ENCODE data around the gene KLHL6.

KLHL6 gene

GRCh38 chr3:183502237-183503181 lies 53.0 kb downstream of the KLHL6 start:
- DNase-seq, result no peak

DNA sequence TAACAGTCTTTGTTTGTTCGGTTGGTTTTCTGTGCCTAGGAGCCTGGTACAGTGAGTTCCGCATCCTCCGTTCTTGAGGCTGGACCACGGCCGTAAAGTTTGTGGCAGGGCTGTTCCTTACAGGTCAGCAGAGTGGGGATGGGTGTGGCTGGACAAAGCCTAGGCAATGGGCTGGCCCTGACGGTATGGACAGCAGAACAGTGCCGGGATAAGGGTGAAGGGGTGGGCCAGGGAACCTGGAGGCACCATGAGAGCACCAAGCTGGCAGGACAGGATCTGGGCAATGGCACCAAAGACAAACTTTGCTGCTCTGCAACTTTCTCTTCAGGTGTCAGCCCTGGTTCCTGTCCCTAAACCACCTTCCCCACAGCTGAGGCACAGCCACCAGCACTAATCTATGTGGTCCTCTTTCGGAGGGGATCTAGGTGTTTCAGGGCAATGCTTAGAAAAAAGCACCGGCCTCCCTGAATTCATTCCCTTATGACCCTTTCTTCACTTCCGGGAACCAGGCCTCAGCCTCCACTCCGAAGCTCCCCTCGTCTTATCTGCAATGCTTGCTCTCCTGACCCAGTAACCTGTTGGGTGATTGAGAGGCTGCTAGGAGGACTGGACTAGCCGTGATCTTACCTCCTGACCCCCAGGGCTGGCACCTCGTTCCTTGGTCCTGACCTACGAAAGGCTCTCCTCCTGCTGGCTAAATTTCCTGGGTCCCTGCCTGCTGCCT lies 54.4 kb downstream of the KLHL6 start:
- DNase-seq, result no peak

GRCh38 chr3:183500319-183500718 lies 55.2 kb downstream of the KLHL6 start:
- DNase-seq, result no peak

- DNase-seq, result no peak
These were observed 56.9 kb downstream of the KLHL6 start for GRCh38 chr3:183498634-183499033.

DNA sequence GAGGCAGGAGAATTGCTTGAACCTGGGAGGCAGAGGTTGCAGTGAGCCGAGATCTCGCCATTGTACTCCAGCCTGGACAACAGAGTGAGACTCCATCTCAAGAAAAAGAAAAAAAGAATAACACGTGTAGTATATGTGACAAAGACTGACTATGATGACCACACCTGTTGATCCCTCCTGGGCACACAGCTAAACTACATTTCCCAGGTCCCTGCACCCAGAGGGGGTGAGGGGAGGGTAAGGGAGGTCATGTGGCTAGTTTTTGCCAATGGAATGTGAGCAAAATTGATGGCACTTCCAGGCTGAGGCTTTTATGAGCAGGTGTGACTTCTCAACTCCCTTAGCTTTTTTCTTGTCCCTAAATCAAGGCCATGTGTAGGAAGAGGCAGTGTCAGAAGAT lies 58.2 kb downstream of the KLHL6 start:
- DNase-seq, result no peak

- DNase-seq, result no peak
These were observed 59.2 kb downstream of the KLHL6 start for GRCh38 chr3:183496311-183496710.

DNA sequence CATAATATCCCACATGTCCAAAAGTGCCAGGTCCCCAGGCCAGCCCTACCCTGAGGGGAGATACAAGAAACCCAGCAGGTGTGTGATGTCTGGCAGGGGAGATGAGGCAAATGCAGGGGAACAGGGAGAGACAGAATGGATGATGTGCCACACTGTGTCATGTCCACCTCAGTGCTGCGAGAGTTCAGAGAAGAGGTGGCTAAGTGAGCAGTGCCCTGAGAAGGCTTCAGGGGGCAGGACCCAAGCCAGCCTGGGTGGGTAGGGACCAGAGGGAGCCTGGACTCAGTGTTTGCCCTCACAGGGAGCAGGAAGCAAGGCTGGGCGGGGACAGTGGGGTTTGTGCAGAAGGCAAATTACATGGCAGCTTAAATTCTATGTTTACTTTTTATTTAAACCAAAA lies 61.2 kb downstream of the KLHL6 start:
- DNase-seq, result no peak

DNA sequence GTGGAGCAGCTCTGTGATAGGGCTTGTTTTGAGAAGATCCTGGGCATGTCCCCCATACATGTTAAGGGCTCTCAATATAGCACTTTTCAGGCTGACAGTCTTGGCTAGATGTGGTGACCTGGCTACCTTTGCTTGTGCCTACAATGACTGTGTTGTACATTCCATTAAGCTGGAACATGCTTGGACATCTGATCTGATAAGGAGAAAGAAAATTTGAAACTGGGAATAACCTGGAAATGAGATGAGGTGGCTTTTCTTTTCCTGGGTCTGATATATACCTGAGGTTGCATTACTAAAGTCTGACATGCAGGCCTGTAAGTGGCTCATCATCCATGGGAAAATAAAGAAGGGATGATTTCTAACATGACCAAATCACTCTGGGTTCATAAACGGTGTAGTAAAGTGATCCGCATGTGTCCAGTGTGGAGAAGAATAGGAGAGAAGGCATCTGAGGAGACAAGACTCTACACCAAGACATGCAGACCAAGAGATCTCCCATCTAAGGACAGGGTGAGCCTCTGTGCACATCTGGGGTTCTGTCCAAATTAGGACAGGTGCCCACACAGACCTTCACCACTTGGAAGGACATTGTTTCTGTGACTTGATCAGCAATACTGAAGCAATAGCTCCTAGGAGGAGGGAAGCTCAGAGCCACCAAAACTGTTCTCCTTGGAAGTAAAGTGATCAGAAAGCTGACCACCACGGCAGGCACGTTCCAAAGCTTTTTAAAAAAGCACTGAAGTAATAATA lies 62.0 kb downstream of the KLHL6 start:
- DNase-seq, result no peak

DNA sequence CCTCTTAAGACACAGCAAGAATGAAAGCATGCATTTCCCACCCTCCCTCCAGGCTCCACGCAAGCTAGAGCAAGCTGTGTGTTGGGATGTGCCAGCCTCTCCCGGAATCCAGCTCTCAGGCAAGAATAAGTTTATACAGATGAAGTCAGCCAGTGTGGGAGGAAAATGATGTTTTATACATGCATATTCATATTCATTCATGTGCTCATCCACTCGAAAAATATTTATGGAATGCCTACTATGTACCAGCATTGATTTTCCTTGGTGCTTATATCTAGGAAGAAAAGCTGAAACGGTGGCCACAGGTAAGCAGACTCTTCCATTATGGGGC lies 62.7 kb downstream of the KLHL6 start:
- no peak for DNase-seq

DNA sequence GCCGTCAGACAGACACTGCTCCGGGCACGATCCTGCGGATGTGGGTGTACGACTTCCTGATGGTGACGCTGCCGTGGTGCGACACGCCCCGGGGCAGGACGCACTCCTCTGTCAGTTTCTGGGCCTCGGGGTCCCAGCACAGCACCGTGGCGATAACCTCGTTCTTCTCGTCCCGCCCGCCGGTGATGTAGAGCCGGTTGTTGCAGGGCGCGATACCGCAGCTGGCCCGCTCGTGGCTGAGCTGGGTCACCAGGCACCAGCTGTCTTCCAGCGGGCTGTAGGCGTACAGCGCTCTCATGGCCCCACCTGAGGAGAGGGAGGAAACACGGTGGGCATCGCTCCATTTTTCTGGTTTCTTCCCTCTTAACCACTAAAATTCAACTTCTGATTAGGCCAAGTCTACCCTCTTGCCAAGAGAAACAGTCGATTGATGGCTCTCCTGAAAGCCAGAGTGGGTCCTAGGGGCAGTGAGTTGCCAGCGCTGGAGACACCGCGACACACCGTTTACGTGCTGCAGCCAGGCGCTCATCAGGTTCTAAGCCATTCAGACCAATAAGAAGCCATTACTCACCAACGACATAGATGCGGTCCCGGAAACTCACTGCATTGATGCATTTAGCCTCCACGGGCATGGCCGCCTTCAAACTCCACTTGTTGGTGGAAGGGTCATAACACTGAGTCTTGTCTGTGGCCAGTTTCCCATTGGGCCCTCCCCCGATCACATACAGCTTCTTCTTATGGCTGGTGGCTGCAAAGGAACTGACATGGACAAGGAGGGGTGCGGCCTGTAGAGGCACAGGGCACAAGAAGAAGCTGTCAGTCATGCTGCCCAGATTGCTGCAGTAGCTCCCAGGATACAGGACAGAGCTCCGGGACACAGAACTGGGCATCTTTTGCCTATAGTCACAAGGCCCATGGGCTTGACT lies 63.3 kb downstream of the KLHL6 start:
- DNase-seq, result no peak

DNA sequence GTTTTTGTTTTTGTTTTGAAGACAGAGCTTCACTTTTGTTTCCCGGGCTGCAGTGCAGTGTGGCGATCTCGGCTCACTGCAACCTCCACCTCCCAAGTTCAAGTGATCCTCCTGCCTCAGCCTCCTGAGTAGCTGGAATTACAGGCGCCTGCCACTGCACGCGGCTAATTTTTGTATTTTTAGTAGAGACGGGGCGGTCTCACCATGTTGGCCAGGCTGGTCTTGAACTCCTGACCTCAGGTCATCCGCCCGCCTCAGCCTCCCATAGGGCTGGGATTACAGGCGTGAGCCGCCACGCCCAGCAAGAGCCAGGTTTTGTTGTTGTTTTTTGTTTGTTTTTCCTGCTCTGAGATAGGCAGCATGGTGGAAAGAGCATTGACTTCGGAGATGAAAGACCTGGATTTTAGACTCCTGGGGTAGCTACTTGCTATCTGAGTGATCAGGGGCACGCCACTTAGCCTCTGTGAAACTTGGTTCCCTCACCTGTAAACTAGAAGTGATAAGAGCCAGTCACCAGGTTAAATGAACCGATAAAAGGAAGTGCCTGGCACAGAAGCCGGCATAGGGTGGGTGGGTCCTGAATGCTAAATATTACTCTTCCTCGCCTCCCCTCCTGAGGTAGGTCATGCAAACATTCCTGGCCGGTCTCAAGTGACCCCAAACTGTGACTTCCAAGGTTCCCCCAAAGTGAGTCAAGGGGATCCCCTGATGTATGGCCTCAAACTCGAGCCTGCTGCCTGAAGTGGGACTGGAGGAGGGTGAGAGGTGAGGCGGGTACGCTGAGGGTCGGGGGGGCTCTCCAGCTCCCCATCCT lies 64.2 kb downstream of the KLHL6 start:
- DNase-seq, result no peak

- DNase-seq, result peak; percentile 94
These were observed 64.9 kb downstream of the KLHL6 start for GRCh38 chr3:183490653-183491052.

DNA sequence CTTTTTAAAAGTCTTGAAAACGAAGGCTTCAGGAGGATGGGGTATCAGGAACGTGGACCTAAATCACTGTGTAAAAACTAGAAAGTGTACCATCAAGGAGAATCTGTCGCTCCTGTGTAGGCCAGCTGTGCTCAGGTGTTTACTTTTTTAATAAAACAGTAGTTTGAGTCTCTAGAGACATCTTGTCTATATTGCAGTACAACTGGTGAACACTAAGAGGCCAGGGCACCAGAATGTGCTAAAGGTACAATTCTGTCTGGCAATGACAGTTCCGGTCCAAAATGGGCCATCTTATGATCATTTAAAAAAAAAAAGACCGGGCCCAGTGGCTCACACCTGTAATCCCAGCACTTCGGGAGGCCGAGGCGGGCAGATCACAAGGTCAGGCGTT lies 65.3 kb downstream of the KLHL6 start:
- DNase-seq, result no peak

GRCh38 chr3:183489455-183490210 lies 65.9 kb downstream of the KLHL6 start:
- DNase-seq, result no peak

DNA sequence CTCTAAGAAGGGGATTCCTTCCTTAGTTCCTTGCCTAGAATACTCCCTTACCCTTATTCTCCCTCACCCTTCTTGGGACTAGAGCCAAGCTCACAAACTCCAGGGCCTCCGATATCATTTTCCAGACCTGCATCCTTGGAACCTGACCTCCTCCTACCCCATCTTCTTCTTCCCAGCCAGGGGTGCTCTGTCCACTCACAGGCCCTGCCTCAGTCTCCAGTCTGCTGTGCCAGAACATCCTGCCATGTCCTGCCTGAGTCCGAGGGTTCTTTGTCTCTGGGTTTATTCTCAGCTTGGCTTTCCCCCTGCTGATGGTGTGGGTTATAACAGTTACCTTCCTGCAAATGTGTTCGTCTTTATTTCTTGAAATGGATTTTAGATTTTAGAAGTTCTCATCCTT lies 67.2 kb downstream of the KLHL6 start:
- DNase-seq, result no peak

DNA sequence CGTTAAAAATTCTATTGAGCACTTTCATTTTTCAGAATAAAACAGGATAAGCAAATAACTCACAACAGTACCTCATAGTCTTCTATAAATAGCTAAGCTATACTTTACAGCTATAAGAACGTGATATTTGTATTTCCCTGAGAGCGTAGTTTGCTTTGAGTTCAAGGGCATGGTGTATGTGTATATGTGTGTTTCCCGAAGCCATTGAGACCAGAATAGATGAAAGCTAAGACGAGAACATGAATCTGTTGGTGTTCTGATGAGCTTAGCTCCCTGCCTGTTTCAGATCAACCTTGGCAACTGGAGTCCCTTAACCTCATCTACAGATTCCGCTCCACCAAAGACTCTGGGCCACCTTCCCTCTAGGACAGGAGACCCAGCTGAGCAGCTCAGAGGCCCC lies 67.6 kb downstream of the KLHL6 start:
- DNase-seq, result no peak

DNA sequence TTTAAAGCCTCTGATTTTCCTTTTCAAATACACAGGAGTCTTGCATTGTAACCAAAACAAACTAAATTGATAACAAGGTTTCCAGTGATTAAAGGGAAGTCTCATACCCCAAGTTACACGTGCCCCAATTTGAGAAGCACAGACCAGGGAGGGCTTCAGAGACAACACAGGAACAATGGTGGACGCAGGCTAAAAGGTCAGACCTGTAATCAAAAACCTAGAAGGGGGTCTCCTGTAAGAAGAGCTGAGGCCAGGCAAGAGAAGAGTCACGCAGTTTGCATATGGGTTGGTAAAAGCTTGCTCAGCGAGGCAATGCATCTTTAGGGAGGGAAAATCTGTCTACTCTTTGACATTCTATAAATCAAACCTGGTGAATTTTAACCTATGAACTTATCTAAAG lies 68.5 kb downstream of the KLHL6 start:
- DNase-seq, result no peak

DNA sequence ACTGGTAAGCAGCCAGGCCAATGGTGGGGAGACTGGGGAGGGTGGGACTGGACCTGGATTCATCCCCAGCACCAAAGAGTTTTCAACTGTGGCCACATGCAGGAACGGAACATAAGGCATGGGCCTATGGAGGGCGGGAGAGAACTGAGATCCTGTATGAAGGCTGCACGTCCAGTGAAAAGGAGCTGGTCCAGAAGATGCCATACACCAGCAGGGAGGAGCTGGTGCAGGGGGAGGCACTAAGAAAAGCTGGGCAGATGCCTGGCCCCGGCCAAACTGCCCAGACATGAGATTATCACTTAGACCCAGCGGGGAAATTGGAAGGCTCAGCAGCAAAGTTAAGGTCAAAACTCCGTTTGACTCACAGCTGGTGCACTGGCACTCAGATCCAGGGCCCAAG lies 69.0 kb downstream of the KLHL6 start:
- no peak for DNase-seq

GRCh38 chr3:183485585-183485984 lies 69.9 kb downstream of the KLHL6 start:
- no peak for DNase-seq

- no peak for DNase-seq
These were observed 70.4 kb downstream of the KLHL6 start for GRCh38 chr3:183485093-183485492.

Data from NCI-H345 (cell line).